T-helper 1 cell treated with Interleukin-12 subunit alpha and Interleukin-12 subunit beta and Interleukin-4 antibody, amounts not matched to agents 30 ng/mL and 1 ng/mL, for 36 hours (primary cell): ENCODE measurements around the gene MRPS33. TPM values are rescaled to one million over a fixed set of nuclear protein-coding genes. Genes with fewer than 3 reads are reported as not detected.

Experiments used
- intact Hi-C: fragments of 100-400 bp; cut with micrococcal nuclease; formaldehyde crosslinking; loops from one replicate; pipeline ENCODE4 v1.15.1; 2024
- total RNA-seq: library from RNA; stranded (reverse); gene quantifications from 2 replicates; pipeline ENCODE4 v1.2.3, GENCODE V29; 2022

MRPS33 gene
- total RNA-seq, 1 donor from 2014 or later, result 67.6 TPM

- intact Hi-C loops, result loop anchor here (1.0 to 10.0 kb wide), 13 partner anchors 202 to 1792 kb away; partner anchors contain the start of genes ADCK2, HIPK2, MKRN1 and RAB19
Observed at GRCh38 chr7:141012696-141013344, 1.9 kb downstream of the MRPS33 start.

- intact Hi-C loops, result loop anchor here (1.0 to 10.0 kb wide), 13 partner anchors 201 to 1793 kb away; partner anchors contain the start of genes ADCK2, HIPK2, MKRN1 and RAB19
Observed at GRCh38 chr7:141012044-141012685, 2.6 kb downstream of the MRPS33 start.

GRCh38 chr7:141011443-141011842 lies 3.3 kb downstream of the MRPS33 start:
- intact Hi-C loops, result loop anchor here (10.0 kb wide), 5 partner anchors 637 to 1793 kb away; partner anchors contain the start of gene HIPK2

- intact Hi-C loops, result no loop called here
Observed at GRCh38 chr7:141003172-141004065, 11.3 kb downstream of the MRPS33 start.

GRCh38 chr7:141001546-141001945 lies 13.2 kb downstream of the MRPS33 start:
- intact Hi-C loops, result no loop called here

- intact Hi-C loops, result no loop called here
Observed at GRCh38 chr7:141001122-141001521, 13.6 kb downstream of the MRPS33 start.

- intact Hi-C loops, result no loop called here
Observed at GRCh38 chr7:140998715-140999114, 16.0 kb downstream of the MRPS33 start.

GRCh38 chr7:140992422-140992821 lies 22.3 kb downstream of the MRPS33 start:
- intact Hi-C loops, result no loop called here

- intact Hi-C loops, result no loop called here
Observed at GRCh38 chr7:140990193-140990962, 24.4 kb downstream of the MRPS33 start.

GRCh38 chr7:140989068-140989467 lies 25.7 kb downstream of the MRPS33 start:
- intact Hi-C loops, result no loop called here

- intact Hi-C loops, result loop anchor here (1.0 kb wide), 1 partner anchor 173 kb away; no protein-coding TSS in a partner anchor
Observed at GRCh38 chr7:140983802-140984201, 30.9 kb downstream of the MRPS33 start.

- intact Hi-C loops, result no loop called here
Observed at GRCh38 chr7:140982508-140982907, 32.2 kb downstream of the MRPS33 start.

- intact Hi-C loops, result no loop called here
Observed at GRCh38 chr7:140981951-140982350, 32.8 kb downstream of the MRPS33 start.

GRCh38 chr7:140977741-140978140 lies 37.0 kb downstream of the MRPS33 start:
- intact Hi-C loops, result no loop called here

- intact Hi-C loops, result no loop called here
Observed at GRCh38 chr7:140972876-140973829, 41.6 kb downstream of the MRPS33 start.

GRCh38 chr7:140972344-140972743 lies 42.4 kb downstream of the MRPS33 start:
- intact Hi-C loops, result no loop called here

GRCh38 chr7:140967438-140967837 lies 47.3 kb downstream of the MRPS33 start:
- intact Hi-C loops, result no loop called here

- intact Hi-C loops, result no loop called here
Observed at GRCh38 chr7:140966561-140967233, 48.1 kb downstream of the MRPS33 start.

GRCh38 chr7:140961117-140961516 lies 53.6 kb downstream of the MRPS33 start:
- intact Hi-C loops, result no loop called here
